ENCODE measurements around the gene BASP1.

GRCh38 chr5:17241635-17242034 lies 24.2 kb downstream of the BASP1 start:
- TF ChIP-seq CTCF (IDR thresholded peaks at IDR 0.05) (no peak), EZH2 (IDR thresholded peaks at IDR 0.05; ENCODE audit: borderline replicate concordance, insufficient read depth, low read depth, low read length, poor library complexity, severe bottlenecking) (no peak)

Data from B cell (primary cell).